Right cardiac atrium (tissue), 5 donors: ENCODE results near the gene SYT1. TPM values are rescaled to one million over a fixed set of nuclear protein-coding genes. Genes with fewer than 3 reads are reported as not detected.

Source experiments
- ATAC-seq, 2 donors: fragments of 200-7000 bp; cut with Tn5 transposase; one replicate each; pipeline versions ENCODE4 v1.8.0 to v1.9.1; 2020; ENCODE audit warnings: moderate library complexity in 2 of 2, mild to moderate bottlenecking in 1 of 2
- DNase-seq, 3 donors: peaks; one replicate each; pipeline ENCODE4 v3.0.0-alpha.2; 2020
- H3K27ac ChIP-seq: one replicate; pipeline ENCODE4 v1.5.1; 2013; ENCODE audit warnings: mild to moderate bottlenecking, low read length, control low read depth, moderate library complexity
- H3K27me3 ChIP-seq: one replicate; pipeline ENCODE4 v1.6.1; 2013; ENCODE audit not compliant: control insufficient read depth, insufficient read depth
- H3K4me1 ChIP-seq: one replicate; pipeline ENCODE4 v1.6.1; 2013; ENCODE audit warnings: low read length; ENCODE audit not compliant: control insufficient read depth, insufficient read depth
- H3K4me3 ChIP-seq: one replicate; pipeline ENCODE4 v1.5.1; 2013; ENCODE audit warnings: low read length, control low read depth
- H3K9me3 ChIP-seq: one replicate; pipeline ENCODE4 v1.6.1; 2013; ENCODE audit warnings: low read length; ENCODE audit not compliant: control insufficient read depth
- WGBS: extraction: QIAGEN DNeasy Blood & Tissue Kit; methylation state at CpG from one replicate; pipeline ENCODE4 v1.1.7; 2013; 5-methylcytosine and 5-hydroxymethylcytosine counted together
- intact Hi-C, 4 donors: fragments of 100-400 bp; cut with DNase I; formaldehyde crosslinking; loops; one replicate each; pipeline versions ENCODE4 v1.11.0 to v1.14.0; 2022 to 2023
- polyA plus RNA-seq: library from polyadenylated mRNA; stranded (reverse); fragments of 200-250 nt; gene quantifications from one replicate; pipeline ENCODE4 v1.2.3, GENCODE V29; 2013
- total RNA-seq, 4 donors: library from RNA; stranded (reverse); fragmentation: NEBNext Ultra II Directional; extraction: Animal tissue kit (Norgen Biotek cat#: 25700); gene quantifications; one replicate each; pipeline ENCODE4 v1.2.1, GENCODE V29; 2021
- donor health status: healthy with polysubstance abuse.
- donor health status: DM: no; HTN: yes; CAD: no.
- donor health status: DM: no; HTN: no; CAD: no.
- donor health status: DM: no; HTN: yes; CAD: no; lungs with severe emphysema.
- donor health status: DM: yes; HTN: yes; CAD: no.

Gene SYT1
- total and polyA plus RNA-seq, 5 donors, result 0.20 to 0.53 (median 0.27) TPM; not detected in 1

- DNase-seq (no peak), ATAC-seq (no peak)
- no peak overlapping the region for H3K27ac ChIP-seq
- H3K9me3 ChIP-seq, result no peaks in the 10 kb centered on the region
- intact Hi-C loops, result no loop called here
- H3K4me3 ChIP-seq, result no peak overlapping the region
- no peaks in the 10 kb centered on the region for H3K4me1 ChIP-seq
- no peaks in the 10 kb centered on the region for H3K27me3 ChIP-seq
- 90% methylated on average over 1 of the region's 1 CpG for WGBS
Measured at GRCh38 chr12:79356216-79356615, 491.6 kb downstream of the SYT1 start.

GRCh38 chr12:79357048-79357447 is 492.5 kb downstream of the SYT1 start:
- H3K27me3 ChIP-seq, result no peaks in the 10 kb centered on the region
- H3K9me3 ChIP-seq, result no peaks in the 10 kb centered on the region
- ATAC-seq, result no peak

GRCh38 chr12:79358716-79359300 is 494.2 kb downstream of the SYT1 start:
- 90% methylated on average over 5 of the region's 5 CpGs for WGBS
- H3K27ac ChIP-seq, result no peak overlapping the region

More at GRCh38 chr12:79357048-79357447, 492.5 kb downstream of the SYT1 start:
- intact Hi-C loops, result no loop called here
- no peak overlapping the region for H3K4me3 ChIP-seq
- no peak overlapping the region for H3K27ac ChIP-seq
- no peaks in the 10 kb centered on the region for H3K4me1 ChIP-seq
- DNase-seq, result no peak

GRCh38 chr12:79360286-79360685 is 495.7 kb downstream of the SYT1 start:
- Histone ChIP-seq H3K27ac (no peak overlapping the region), H3K4me3 (no peak overlapping the region), H3K9me3 (no peaks in the 10 kb centered on the region), H3K4me1 (no peaks in the 10 kb centered on the region), H3K27me3 (no peaks in the 10 kb centered on the region)
- ATAC-seq (no peak), DNase-seq (no peak)
- intact Hi-C loops, result no loop called here
- 27% methylated on average over 1 of the region's 1 CpG for WGBS

More at GRCh38 chr12:79358716-79359300, 494.2 kb downstream of the SYT1 start:
- no peak overlapping the region for H3K4me3 ChIP-seq
- no peaks in the 10 kb centered on the region for H3K27me3 ChIP-seq
- no peak for DNase-seq
- ATAC-seq, result no peak
- no peaks in the 10 kb centered on the region for H3K4me1 ChIP-seq
- no peaks in the 10 kb centered on the region for H3K9me3 ChIP-seq
- intact Hi-C loops, result no loop called here

- no peak for ATAC-seq
- DNase-seq, result no peak
- intact Hi-C loops, result no loop called here
- Histone ChIP-seq H3K4me1 (no peaks in the 10 kb centered on the region), H3K9me3 (no peaks in the 10 kb centered on the region), H3K27ac (no peak overlapping the region), H3K27me3 (no peaks in the 10 kb centered on the region), H3K4me3 (no peak overlapping the region)
Measured at GRCh38 chr12:79360936-79361335, 496.4 kb downstream of the SYT1 start.

GRCh38 chr12:79364197-79364596 is 499.6 kb downstream of the SYT1 start:
- no peak overlapping the region for H3K27ac ChIP-seq
- no peaks in the 10 kb centered on the region for H3K4me1 ChIP-seq
- WGBS, result 57% methylated on average over 4 of the region's 4 CpGs
- H3K9me3 ChIP-seq, result no peaks in the 10 kb centered on the region
- DNase-seq (no peak), ATAC-seq (no peak)
- H3K27me3 ChIP-seq, result no peaks in the 10 kb centered on the region
- H3K4me3 ChIP-seq, result no peak overlapping the region
- intact Hi-C loops, result no loop called here

GRCh38 chr12:79366374-79366773 is 501.8 kb downstream of the SYT1 start:
- no peak overlapping the region for H3K27ac ChIP-seq
- no peak for ATAC-seq
- H3K4me3 ChIP-seq, result no peak overlapping the region
- WGBS, result 93% methylated on average over 2 of the region's 2 CpGs
- intact Hi-C loops, result no loop called here
- no peaks in the 10 kb centered on the region for H3K4me1 ChIP-seq
- DNase-seq, result no peak
- H3K27me3 ChIP-seq, result no peaks in the 10 kb centered on the region
- H3K9me3 ChIP-seq, result no peaks in the 10 kb centered on the region

GRCh38 chr12:79367032-79367589 is 502.5 kb downstream of the SYT1 start:
- Histone ChIP-seq H3K4me3 (no peak overlapping the region), H3K4me1 (no peaks in the 10 kb centered on the region), H3K27ac (no peak overlapping the region), H3K27me3 (no peaks in the 10 kb centered on the region), H3K9me3 (no peaks in the 10 kb centered on the region)
- ATAC-seq, result no peak
- 61% methylated on average over 3 of the region's 3 CpGs for WGBS
- intact Hi-C loops, result no loop called here
- no peak for DNase-seq

GRCh38 chr12:79370021-79370420 is 505.4 kb downstream of the SYT1 start:
- intact Hi-C loops, result no loop called here
- H3K9me3 ChIP-seq, result no peaks in the 10 kb centered on the region
- DNase-seq, result no peak
- H3K4me1 ChIP-seq, result no peaks in the 10 kb centered on the region
- H3K27me3 ChIP-seq, result no peaks in the 10 kb centered on the region
- 69% methylated on average over 2 of the region's 2 CpGs for WGBS
- H3K27ac ChIP-seq, result no peak overlapping the region
- no peak for ATAC-seq
- H3K4me3 ChIP-seq, result no peak overlapping the region

GRCh38 chr12:79371226-79371625 is 506.7 kb downstream of the SYT1 start:
- H3K4me3 ChIP-seq, result no peak overlapping the region
- no peak overlapping the region for H3K27ac ChIP-seq
- ATAC-seq, result no peak
- no peak for DNase-seq
- intact Hi-C loops, result no loop called here
- H3K27me3 ChIP-seq, result no peaks in the 10 kb centered on the region
- no peaks in the 10 kb centered on the region for H3K9me3 ChIP-seq
- H3K4me1 ChIP-seq, result no peaks in the 10 kb centered on the region
- WGBS, result 82% methylated on average over 2 of the region's 2 CpGs

GRCh38 chr12:79373896-79374499 is 509.4 kb downstream of the SYT1 start:
- H3K27ac ChIP-seq, result no peak overlapping the region
- H3K27me3 ChIP-seq, result no peaks in the 10 kb centered on the region
- intact Hi-C loops, result no loop called here
- H3K4me3 ChIP-seq, result no peak overlapping the region
- ATAC-seq (no peak), DNase-seq (peak in 1 of 3 donors; percentile 14)
- no peaks in the 10 kb centered on the region for H3K4me1 ChIP-seq
- no peaks in the 10 kb centered on the region for H3K9me3 ChIP-seq
- WGBS, result 63% methylated on average over 5 of the region's 5 CpGs
